Putamen (tissue), 1 donor: ENCODE results near the gene BRINP2.

Source experiments
- DNase-seq: peaks from one replicate; pipeline ENCODE4 v3.0.0-alpha.2; 2016; ENCODE audit warnings: low spot score

Gene BRINP2

DNA sequence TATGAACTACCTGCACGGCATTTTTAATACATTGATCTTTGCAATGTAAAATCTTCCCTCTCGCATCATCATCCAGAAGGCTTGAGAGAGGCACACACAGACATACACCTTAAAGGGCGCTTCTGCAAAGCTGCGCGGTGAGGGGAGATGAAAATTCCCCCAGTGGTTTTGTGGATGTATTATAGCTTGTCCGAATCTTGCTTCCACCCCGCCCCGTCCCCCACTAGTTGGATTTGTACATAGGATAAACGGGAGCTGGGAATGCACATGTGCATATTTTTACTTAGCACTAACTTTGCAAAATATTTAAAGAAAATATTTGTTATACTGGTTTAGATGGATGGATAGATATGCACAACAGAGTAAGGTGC is 5.7 kb upstream of the BRINP2 start:
- no peak for DNase-seq

DNA sequence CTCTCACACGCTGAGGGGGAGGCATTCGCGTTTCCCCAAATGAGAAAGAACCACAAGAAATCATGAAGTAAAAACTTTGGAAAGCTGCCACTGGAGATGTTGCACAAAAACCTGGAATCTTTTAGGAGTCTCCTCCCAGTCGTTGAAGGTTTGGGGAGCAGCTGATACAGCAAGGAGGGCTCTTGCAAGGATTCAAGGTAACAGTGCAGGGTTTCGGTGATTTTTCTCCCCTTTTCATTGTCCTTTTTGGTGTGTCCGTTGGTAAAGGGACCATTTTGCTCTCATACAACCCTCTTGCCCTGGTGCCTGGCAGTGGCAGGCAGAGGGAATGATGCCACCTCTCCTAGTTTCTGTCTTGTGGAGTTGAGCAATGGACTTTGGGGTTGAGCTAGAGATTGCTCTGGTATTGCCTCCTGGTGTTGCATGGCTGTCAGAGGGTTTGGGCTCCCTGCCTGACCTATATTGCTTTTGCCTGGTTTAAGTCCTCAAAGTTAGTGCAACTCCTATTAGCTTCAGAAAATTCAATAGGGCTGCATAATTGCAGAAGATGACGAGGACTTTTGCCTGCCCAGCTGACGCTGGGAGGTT is 872 bp downstream of the BRINP2 start:
- no peak for DNase-seq

GRCh38 chr1:177172272-177172671 is 1.5 kb downstream of the BRINP2 start:
- no peak for DNase-seq

DNA sequence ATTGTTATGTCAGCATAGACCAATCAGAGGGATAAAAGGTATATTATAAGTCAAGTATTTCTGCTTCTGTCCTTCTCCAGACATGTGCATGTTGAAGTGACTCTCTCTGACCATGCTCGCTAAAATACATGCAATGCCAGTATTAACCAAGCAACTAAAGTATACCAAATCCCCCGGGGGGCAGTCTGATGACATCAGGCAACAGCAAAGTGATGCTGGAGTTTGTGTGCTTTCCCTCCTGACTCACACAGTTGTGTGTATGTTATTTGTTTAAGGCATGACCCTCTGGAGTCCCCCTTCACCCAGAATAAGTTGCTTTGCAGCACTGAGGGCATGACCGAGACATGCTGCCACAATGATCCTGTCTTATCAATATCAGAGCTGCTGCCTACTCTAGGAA is 2.1 kb downstream of the BRINP2 start:
- DNase-seq = no peak

GRCh38 chr1:177173976-177174375 is 3.2 kb downstream of the BRINP2 start:
- no peak for DNase-seq

DNA sequence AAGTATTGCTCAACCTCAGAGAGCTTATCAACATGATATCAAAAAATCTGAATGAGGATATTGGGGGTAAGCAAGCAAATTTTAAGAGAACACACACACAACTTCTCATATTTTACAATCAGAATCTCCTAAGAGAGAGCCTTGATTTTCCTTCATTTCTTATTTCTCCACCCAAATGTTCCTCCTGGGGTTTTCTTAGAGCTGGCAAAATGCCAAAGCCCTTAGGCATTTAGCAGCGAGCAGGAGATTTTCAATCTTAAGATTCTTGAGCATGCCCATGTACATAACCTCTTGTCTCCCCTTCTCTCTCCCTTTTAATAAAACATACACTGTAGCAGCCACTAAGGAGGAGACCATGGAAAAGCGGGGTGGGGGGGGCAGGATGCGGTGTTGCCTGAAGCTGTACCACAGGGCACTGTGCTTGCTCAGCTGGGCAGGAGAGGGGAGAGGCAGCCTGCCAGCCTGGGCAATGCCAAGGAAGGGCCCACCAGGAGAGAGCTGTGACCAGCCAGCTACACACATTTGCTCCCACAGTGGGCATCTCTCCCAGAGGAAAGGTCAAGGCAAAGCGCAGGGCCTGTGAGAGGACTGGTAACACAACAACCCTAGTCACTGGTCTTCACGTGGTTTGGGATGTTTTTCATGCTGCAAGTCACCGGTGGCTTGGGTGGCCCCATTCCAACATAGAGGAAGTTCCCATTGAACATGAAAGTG is 4.3 kb downstream of the BRINP2 start:
- peak; percentile 43 for DNase-seq

DNA sequence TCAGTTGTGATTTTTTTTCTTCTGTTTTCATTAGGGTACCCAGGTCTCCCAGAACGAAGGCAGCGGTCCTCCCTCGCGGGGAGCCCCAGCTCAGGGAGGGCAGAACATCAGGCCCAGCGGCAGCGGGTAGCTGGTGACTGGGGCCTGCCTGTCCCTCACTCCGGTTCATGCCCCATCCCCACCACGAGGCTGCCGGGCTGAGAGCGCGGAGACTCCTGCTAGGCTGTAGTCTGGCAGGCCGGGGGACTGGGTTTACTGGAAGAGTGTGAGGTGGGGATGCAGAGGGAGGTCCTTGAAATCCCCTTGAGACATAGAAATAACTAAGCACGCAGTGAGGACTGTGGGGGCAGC is 10.5 kb downstream of the BRINP2 start:
- no peak for DNase-seq

DNA sequence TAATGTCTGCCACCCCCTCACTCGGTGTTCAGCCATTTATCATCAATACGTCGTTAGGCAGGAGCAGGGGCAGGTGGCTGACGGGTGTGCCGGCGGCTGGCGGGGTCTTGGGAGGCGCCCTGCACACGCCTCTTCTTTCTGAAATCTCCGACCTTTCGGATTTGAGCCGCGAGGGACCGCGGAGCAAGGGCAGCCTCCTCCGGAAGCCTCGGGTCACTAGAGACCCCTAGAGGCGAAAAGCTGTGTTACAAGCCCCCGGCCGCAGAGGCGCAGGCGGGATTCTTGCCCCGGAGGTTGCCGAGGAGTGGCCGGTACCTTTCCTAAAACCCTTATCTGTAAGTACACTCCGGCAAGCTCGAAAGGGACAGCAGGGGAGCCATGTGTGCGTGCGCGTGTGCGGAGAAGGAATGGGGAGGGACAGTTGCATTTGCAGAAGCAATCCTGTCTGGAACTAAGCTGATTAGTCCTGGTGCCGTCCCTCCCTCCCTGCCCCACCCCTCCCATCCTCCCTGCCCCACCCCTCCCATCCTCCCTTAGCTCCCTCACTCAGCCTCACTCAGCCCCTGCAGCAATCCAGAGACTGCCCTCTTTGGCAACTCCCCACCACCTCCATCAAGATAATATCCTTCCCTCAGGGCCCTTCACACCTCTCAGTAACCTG is 11.0 kb downstream of the BRINP2 start:
- peak; percentile 55 for DNase-seq

- no peak for DNase-seq
Measured at GRCh38 chr1:177183836-177184235, 13.1 kb downstream of the BRINP2 start.

- no peak for DNase-seq
Measured at GRCh38 chr1:177185209-177185608, 14.5 kb downstream of the BRINP2 start.

DNA sequence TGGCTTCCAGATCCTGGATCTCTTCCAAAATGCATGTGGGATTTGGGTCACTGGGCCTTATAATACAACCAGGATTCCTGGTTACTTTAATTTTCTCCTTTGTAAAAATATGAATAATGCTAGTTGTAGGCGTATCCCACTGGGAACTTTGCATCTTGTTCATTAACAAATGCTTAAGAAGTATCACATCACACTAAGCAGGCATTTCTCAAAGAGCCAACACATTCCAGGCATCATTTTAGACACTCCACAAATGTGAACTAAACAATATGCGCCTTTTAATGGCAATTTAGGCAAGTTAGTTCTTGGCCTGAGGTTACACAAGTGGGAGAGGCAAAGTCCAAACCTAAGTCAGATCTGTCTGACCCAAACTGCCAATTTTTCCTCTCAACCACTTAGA is 15.9 kb downstream of the BRINP2 start:
- DNase-seq = no peak

DNA sequence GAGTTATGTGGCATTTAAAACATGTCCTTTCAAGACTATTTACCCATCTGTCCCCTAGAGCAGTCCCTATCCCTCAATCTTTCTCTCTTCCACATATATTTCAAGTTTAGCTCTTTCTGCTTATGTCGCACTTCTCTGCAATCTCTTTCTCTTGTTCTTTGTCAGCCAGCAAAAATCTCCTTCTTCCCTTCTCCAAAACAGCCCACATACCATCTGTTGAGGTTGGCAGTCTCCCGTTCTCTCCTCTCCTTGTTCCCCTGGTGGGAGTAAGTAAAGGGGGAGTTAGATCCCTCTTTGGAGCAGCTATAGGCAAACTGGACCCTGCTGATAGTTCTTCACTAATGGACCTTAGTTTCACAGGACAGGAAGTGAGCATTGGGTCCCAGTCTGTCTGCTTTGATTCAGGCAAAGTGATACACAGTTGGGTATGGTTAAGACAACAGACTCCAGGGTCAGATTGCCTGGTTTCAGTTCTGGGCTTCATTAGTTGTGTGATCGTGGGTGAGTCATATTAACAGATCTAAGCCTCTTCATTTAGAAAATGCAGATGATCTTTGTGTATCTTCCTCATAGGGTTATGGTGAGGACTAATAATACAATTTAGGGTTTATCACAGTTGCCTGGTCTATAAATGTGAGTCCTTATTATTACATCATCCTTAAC is 19.7 kb downstream of the BRINP2 start:
- DNase-seq = no peak

- no peak for DNase-seq
Measured at GRCh38 chr1:177198243-177198642, 27.5 kb downstream of the BRINP2 start.

GRCh38 chr1:177200290-177200689 is 29.5 kb downstream of the BRINP2 start:
- DNase-seq = no peak

DNA sequence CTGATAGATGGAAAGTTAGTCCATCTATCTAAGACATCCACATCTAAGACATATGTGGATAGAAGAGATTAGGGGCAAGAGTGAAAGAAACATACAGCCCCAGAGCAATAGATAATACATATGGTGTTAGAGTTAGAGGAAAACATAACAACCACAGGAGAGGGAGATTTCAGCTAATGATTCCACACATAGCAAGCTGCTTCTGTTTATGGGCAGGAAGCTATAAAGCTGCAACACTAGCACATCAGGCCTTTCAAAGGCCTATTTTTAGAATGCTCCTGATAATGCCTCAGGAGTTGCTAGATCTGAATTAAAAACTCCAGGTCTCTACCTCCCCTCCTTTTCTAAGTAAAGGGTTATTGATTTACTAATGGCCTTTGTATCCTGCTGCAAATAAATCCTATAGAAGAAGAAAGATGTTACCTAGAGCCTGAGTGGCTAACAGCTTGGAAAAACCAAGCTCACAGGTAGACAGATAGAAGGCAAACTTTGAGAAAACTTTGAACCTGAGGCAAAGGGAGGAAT is 36.1 kb downstream of the BRINP2 start:
- DNase-seq = no peak

GRCh38 chr1:177208920-177209319 is 38.2 kb downstream of the BRINP2 start:
- DNase-seq = no peak

GRCh38 chr1:177209357-177209756 is 38.6 kb downstream of the BRINP2 start:
- DNase-seq = peak; percentile 45

DNA sequence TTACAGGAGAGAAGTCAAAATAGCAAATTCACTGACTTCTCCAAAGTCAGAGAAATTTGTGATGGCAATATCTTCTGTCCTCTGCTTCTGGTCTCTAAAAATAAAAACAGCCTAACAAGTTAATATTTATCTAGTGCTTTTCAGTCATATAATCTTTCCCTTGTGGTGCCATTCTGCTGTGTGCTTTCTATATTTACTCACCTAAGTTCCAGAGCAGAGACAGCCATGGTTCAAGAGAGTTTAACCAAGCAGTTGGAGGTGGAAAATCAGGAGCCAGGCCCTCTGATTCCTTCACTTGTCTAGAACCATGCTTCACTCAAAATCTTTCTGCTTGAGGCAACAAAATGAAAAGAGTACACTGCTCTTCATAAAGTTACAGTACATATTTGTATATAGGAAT is 39.3 kb downstream of the BRINP2 start:
- DNase-seq = no peak

DNA sequence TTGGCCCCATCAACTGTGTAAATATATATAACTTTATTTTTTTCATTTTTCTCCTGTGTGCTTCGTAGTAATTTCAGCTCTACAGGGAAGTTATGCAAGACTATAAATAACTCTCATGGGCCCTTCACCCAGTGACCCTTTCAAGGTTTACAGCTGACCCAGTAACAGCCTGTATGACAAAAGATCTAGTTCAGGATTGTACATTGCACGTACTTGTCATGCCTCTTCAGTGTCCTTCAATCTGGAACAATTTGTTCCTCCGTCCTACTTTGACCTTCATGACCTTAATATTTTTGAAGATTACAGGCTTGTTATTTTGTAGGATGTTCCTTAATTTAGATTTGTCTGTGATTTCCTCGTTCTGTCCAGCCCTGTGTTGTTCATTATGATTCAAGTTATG is 40.5 kb downstream of the BRINP2 start:
- DNase-seq = no peak

DNA sequence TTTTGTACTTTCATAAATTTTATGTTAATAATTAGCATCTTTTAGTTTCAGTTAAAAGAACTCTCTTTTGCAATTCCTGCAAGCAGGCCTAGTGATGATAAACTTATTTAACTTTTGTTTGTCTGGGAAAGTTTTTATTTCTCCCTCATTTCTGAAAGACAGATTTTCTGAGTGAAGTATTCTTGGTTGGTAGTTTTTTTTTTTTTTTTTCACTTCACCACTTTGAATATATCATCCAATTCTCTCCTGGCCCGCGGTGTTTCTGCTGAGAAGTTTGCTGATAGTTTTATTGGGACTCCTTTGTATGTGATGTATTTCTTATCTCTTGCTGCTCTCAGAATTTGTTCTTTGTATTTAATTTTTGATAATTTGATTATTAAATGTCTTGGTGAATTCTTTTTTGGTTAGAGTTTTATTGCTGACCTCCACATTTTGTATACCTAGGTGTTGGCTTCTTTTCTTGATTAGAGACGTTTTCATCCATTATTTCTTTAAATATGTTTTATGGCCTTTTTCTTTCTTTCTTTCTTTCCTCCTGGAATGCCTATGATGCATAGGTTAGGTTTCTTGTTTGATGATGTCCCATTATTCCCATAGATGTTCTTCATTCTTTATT is 45.9 kb downstream of the BRINP2 start:
- no peak for DNase-seq

GRCh38 chr1:177219554-177220458 is 49.0 kb downstream of the BRINP2 start:
- no peak for DNase-seq
